BLaER1 (cell line): ENCODE data around the gene SEMA6B.

Source experiments
- H3K27ac ChIP-seq: shearing (Covaris generic); formaldehyde crosslinking; 2 replicates; pipeline ENCODE4 v1.8.1; 2022
- H3K27me3 ChIP-seq: shearing (Covaris generic); formaldehyde crosslinking; 2 replicates; pipeline ENCODE4 v1.8.1; 2022
- H3K36me3 ChIP-seq: shearing (Covaris generic); formaldehyde crosslinking; 2 replicates; pipeline ENCODE4 v1.8.1; 2022
- H3K4me1 ChIP-seq: shearing (Covaris generic); formaldehyde crosslinking; 2 replicates; pipeline ENCODE4 v1.8.1; 2022
- H3K4me2 ChIP-seq: shearing (Covaris generic); formaldehyde crosslinking; 2 replicates; pipeline ENCODE4 v1.8.1; 2022
- H3K4me3 ChIP-seq: shearing (Covaris generic); formaldehyde crosslinking; 2 replicates; pipeline ENCODE4 v1.8.1; 2022
- H3K9ac ChIP-seq: shearing (Covaris generic); formaldehyde crosslinking; 2 replicates; pipeline ENCODE4 v1.8.1; 2022
- H3K9me3 ChIP-seq: shearing (Covaris generic); formaldehyde crosslinking; 2 replicates; pipeline ENCODE4 v1.8.1; 2022
- H4K20me1 ChIP-seq: shearing (Covaris generic); formaldehyde crosslinking; 2 replicates; pipeline ENCODE4 v1.8.1; 2022
- Cebpa-rat ChIP-seq: shearing (Covaris generic); IDR thresholded peaks from 2 replicates; pipeline ENCODE4 v1.8.1; 2022

Gene SEMA6B

DNA sequence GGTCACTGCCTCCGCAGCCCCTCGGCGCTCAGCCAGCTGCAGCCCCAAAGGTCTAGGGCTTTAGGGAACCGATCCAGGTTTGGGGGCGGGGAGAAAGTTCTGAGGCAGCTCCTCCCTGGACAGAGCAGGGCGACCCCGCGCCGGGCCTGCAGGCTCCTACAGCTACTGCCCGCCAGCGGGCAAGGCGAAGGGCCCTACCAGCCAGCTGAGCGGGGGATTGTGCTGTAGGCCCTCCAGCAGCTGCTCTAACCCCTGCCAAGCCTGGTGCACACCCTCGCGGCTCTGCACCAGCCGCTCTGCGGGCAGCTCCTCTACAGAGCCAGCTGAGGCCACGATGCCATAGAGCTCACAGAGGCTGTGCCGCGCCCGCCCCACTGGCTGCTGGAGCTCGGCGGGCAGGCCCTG lies 55.2 kb downstream of the SEMA6B start:
- Histone ChIP-seq H3K4me3 (no peak overlapping the region), H3K4me1 (peaks cover 56% of the 10 kb centered on the region), H3K9me3 (no peaks in the 10 kb centered on the region), H3K27me3 (no peaks in the 10 kb centered on the region), H3K9ac (peak overlapping the region; percentile 74; the same call in 1 of the 2 replicates), H3K36me3 (peaks cover 66% of the 10 kb centered on the region), H3K4me2 (peak overlapping the region; percentile 84), H3K27ac (peak overlapping the region; percentile 81), H4K20me1 (peaks cover 13% of the 10 kb centered on the region)
- no peak for TF ChIP-seq Cebpa-rat

GRCh38 chr19:4503825-4504170 lies 55.7 kb downstream of the SEMA6B start:
- peak overlapping the region; percentile 52; the same call in 1 of the 2 replicates for H3K4me3 ChIP-seq
- H4K20me1 ChIP-seq: peaks cover 13% of the 10 kb centered on the region
- H3K27ac ChIP-seq: peak overlapping the region; percentile 81
- peaks cover 69% of the 10 kb centered on the region for H3K36me3 ChIP-seq
- TF ChIP-seq Cebpa-rat: no peak
- H3K9ac ChIP-seq: peak overlapping the region; percentile 74
- H3K27me3 ChIP-seq: no peaks in the 10 kb centered on the region
- H3K4me1 ChIP-seq: peaks cover 56% of the 10 kb centered on the region
- peak overlapping the region; percentile 84 for H3K4me2 ChIP-seq
- no peaks in the 10 kb centered on the region for H3K9me3 ChIP-seq

DNA sequence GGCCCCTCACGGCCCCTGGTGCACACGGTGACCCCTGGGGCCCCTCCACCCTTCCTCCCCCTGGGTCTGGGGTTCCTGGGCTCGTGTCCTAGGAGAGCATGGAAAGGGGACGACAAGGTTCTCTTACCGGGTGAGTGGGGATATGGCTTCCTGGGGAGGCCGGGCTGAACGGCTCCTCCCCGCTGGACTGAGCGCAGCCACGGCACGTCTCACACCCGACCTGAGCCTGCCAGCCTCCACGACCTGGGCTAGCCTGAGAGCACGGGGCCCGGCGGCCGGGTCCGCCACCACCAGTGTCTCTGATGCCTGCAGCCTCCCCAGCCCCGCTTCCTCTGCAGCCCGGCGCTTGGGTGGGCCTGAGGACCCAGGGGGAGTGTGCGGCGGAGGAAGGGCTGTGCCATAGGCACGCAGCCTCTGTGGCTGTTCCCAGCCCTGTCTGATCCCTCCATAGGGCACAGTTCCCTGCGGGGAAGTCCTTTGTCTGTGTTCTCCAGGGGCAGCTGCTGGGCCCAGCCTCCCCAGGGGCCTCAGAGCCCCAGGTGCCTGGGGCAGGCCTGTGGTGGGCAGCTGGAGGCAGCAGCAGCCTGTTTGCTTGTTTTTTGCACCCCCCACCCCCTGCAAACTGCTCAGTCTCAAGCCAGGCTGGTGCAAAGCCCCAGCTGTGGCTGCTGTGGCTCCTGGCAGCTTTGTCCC lies 56.2 kb downstream of the SEMA6B start:
- Histone ChIP-seq H3K9me3 (no peaks in the 10 kb centered on the region), H3K27me3 (no peaks in the 10 kb centered on the region), H3K4me2 (peak overlapping the region; percentile 84), H4K20me1 (peaks cover 13% of the 10 kb centered on the region), H3K9ac (peak overlapping the region; percentile 74), H3K4me1 (peaks cover 56% of the 10 kb centered on the region), H3K27ac (peak overlapping the region; percentile 81), H3K4me3 (peak overlapping the region; percentile 52), H3K36me3 (peaks cover 74% of the 10 kb centered on the region)
- TF ChIP-seq Cebpa-rat: no peak

DNA sequence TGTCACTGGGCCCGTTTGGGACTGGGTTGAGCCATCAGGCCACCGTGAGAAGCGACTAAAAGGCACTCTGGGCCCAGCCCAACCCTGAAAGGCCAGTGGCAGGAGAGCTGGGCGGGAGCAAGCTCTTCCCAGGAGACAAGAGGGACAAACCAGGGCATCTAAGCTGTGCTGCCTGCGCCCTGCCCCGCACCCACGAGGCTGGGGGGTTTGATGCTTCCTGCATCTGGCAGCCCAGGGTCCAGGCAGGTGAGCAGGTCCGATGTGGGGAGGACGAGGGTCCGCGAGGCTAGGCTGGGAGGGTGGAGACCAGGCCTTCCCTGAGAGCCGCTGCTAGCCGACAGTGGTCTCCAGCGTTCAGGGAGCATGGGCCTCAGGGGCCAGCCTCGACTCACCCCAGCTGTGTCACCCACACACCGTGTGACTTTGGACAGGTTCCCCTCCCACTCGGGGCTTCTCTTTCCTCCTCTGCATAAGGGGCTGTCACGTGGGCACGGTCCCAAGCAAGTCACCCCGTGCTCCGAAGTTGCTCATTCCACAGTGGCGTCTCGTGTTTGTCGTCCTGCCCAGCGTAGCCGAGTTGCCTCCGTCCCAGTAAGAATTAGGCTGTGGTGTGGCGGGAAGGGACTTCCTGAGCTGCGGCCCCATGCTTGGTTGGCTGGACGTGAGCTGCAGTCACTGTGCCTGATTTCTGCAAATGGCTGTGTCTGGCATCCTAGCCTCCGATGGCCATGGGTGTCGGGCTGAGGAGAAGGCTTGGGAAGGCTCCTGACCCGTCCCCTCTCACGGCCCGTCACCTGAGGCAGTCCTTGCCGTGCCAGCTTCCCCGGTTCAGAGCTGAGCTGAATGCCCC lies 57.0 kb downstream of the SEMA6B start:
- H3K4me1 ChIP-seq: peaks cover 56% of the 10 kb centered on the region
- peaks cover 80% of the 10 kb centered on the region for H3K36me3 ChIP-seq
- H3K9me3 ChIP-seq: no peaks in the 10 kb centered on the region
- H3K27ac ChIP-seq: peak overlapping the region; percentile 81
- peak overlapping the region; percentile 74 for H3K9ac ChIP-seq
- peak overlapping the region; percentile 52 for H3K4me3 ChIP-seq
- peaks cover 13% of the 10 kb centered on the region for H4K20me1 ChIP-seq
- no peak for TF ChIP-seq Cebpa-rat
- H3K27me3 ChIP-seq: no peaks in the 10 kb centered on the region
- peak overlapping the region; percentile 84 for H3K4me2 ChIP-seq

DNA sequence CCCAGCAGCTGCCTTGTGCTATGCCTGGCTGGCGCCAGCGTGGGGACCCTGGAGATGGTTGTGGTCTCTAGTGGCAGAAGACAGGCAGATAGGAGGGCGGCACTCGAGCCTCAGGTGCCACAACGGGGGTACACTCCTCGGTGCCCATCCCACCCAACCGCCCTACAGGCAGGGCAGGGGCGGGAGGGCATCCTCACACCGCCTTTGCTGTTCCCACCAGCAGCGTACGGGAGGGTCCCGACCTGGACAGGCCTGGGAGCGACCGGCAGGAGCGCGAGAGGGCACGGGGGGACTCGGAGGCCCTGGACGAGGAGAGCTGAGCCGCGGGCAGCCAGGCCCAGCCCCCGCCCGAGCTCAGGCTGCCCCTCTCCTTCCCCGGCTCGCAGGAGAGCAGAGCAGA lies 57.8 kb downstream of the SEMA6B start:
- H3K4me1 ChIP-seq: peaks cover 55% of the 10 kb centered on the region
- H3K4me3 ChIP-seq: no peak overlapping the region
- H3K27ac ChIP-seq: peak overlapping the region; percentile 81
- no peak for TF ChIP-seq Cebpa-rat
- H3K36me3 ChIP-seq: peaks cover 80% of the 10 kb centered on the region
- H4K20me1 ChIP-seq: peaks cover 13% of the 10 kb centered on the region
- H3K9me3 ChIP-seq: no peaks in the 10 kb centered on the region
- peak overlapping the region; percentile 84 for H3K4me2 ChIP-seq
- H3K27me3 ChIP-seq: no peaks in the 10 kb centered on the region
- H3K9ac ChIP-seq: peak overlapping the region; percentile 74; the same call in 1 of the 2 replicates

GRCh38 chr19:4500841-4501591 lies 58.5 kb downstream of the SEMA6B start:
- Histone ChIP-seq H3K36me3 (peaks cover 80% of the 10 kb centered on the region), H3K4me1 (peaks cover 50% of the 10 kb centered on the region), H3K9me3 (no peaks in the 10 kb centered on the region), H3K4me3 (no peak overlapping the region), H3K27me3 (no peaks in the 10 kb centered on the region), H3K27ac (peak overlapping the region; percentile 81; the same call in 1 of the 2 replicates), H3K4me2 (peak overlapping the region; percentile 84), H4K20me1 (peaks cover 14% of the 10 kb centered on the region), H3K9ac (peak overlapping the region; percentile 74; the same call in 1 of the 2 replicates)
- TF ChIP-seq Cebpa-rat: no peak

DNA sequence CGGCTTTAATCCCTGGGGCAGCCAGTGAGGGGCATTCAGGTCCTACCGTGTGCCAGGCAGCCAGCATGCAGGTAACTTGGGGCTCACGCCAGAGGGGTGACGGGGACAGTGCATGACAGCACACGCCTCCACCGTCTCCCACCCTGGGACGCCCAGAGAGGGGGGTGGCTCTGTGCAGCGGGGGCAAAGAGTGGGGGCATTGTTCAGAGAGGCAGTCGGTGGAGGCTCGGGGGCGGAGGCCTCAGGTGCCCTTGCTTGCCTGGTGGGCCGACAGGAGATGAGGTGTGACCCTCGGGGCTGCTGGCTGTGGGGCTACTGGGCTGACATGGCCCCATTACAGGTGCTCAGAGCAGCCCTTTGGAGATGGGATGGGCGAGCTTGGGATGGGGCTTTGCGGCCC lies 59.6 kb downstream of the SEMA6B start:
- H3K9me3 ChIP-seq: no peaks in the 10 kb centered on the region
- peaks cover 80% of the 10 kb centered on the region for H3K36me3 ChIP-seq
- no peak for TF ChIP-seq Cebpa-rat
- no peak overlapping the region for H3K9ac ChIP-seq
- no peak overlapping the region for H3K4me2 ChIP-seq
- H3K4me3 ChIP-seq: no peak overlapping the region
- H3K27me3 ChIP-seq: no peaks in the 10 kb centered on the region
- peaks cover 21% of the 10 kb centered on the region for H4K20me1 ChIP-seq
- H3K27ac ChIP-seq: no peak overlapping the region
- peaks cover 42% of the 10 kb centered on the region for H3K4me1 ChIP-seq

DNA sequence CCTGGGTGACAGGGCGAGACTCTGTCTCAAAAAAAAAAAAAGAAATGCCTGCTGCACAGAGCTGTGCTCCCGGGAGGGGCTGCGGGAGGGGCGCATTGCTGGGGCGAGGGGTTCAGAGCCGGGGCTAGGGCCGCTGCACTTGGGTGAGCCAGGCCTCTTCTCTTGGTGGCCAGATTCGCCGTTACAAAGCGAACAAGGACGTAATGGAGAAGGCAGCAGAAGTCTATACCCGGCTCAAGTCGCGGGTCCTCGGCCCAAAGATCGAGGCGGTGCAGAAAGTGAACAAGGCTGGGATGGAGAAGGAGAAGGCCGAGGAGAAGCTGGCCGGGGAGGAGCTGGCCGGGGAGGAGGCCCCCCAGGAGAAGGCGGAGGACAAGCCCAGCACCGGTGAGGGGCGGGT lies 60.2 kb downstream of the SEMA6B start:
- no peaks in the 10 kb centered on the region for H3K27me3 ChIP-seq
- H3K27ac ChIP-seq: no peak overlapping the region
- peaks cover 16% of the 10 kb centered on the region for H4K20me1 ChIP-seq
- H3K36me3 ChIP-seq: peaks cover 81% of the 10 kb centered on the region
- no peak overlapping the region for H3K4me2 ChIP-seq
- TF ChIP-seq Cebpa-rat: no peak
- no peak overlapping the region for H3K4me3 ChIP-seq
- H3K9ac ChIP-seq: no peak overlapping the region
- H3K9me3 ChIP-seq: no peaks in the 10 kb centered on the region
- peaks cover 36% of the 10 kb centered on the region for H3K4me1 ChIP-seq

DNA sequence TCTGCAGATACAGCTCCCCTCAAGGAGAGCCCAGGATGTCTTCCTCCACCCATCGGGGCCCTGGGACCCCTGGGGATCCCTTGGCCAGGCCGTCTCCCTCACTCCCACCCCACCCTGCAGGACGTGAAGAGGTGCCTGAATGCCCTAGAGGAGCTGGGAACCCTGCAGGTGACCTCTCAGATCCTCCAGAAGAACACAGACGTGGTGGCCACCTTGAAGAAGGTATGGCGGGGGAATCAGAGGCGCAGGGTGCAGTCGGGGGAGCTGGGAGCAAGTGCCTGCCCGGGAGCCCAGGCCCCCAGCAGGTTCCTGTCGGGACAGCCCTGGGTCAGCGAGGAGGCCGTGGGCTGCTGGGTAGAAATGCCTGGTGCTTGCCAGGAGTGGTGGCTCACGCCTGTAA lies 60.8 kb downstream of the SEMA6B start:
- H3K4me2 ChIP-seq: no peak overlapping the region
- H3K36me3 ChIP-seq: peaks cover 87% of the 10 kb centered on the region
- H3K27ac ChIP-seq: no peak overlapping the region
- H3K9me3 ChIP-seq: no peaks in the 10 kb centered on the region
- no peaks in the 10 kb centered on the region for H3K27me3 ChIP-seq
- H3K9ac ChIP-seq: no peak overlapping the region
- H3K4me1 ChIP-seq: peaks cover 30% of the 10 kb centered on the region
- H3K4me3 ChIP-seq: no peak overlapping the region
- no peak for TF ChIP-seq Cebpa-rat
- peaks cover 14% of the 10 kb centered on the region for H4K20me1 ChIP-seq
